ENCODE measurements around the gene PPP1R14C. TPM values are rescaled to one million over a fixed set of nuclear protein-coding genes. Genes with fewer than 3 reads are reported as not detected.

PPP1R14C gene
- total RNA-seq, 1 experiment from 2014 or later: 12.1 TPM

- no TSS peak for BruUV-seq (replicated peaks)
- H3K27me3 ChIP-seq (ENCODE audit: insufficient read depth, low read depth): no peaks in the 10 kb centered on the region
- no peaks in the 10 kb centered on the region for H3K79me2 ChIP-seq (ENCODE audit: low read depth)
- no peaks in the 10 kb centered on the region for H3K9me2 ChIP-seq (ENCODE audit: insufficient read depth)
- no peak overlapping the region for H3K27ac ChIP-seq
- no peaks in the 10 kb centered on the region for H3F3A ChIP-seq (ENCODE audit: insufficient read depth, low read depth)
- no peaks in the 10 kb centered on the region for H3K36me3 ChIP-seq (ENCODE audit: low read depth)
- ChIA-PET POLR2A (ENCODE audit: unreplicated experiment) (no interaction called here), CTCF (no interaction called here)
- no peaks in the 10 kb centered on the region for H3K9me3 ChIP-seq (ENCODE audit: insufficient read depth, low read depth)
- peaks cover 21% of the 10 kb centered on the region for H3K4me1 ChIP-seq (replicated peaks; ENCODE audit: insufficient read depth)
- intact Hi-C loops (cut with micrococcal nuclease; ENCODE audit: unreplicated experiment): no loop called here
- no peaks in the 10 kb centered on the region for H4K20me1 ChIP-seq (ENCODE audit: insufficient read depth)
- no peak overlapping the region for H3K4me2 ChIP-seq
- TF ChIP-seq CTCF (conservative IDR thresholded peaks at IDR 0.05) (no peak), EZH2 (IDR thresholded peaks at IDR 0.05; ENCODE audit: low read depth) (no peak)
- H3K4me3 ChIP-seq: no peak overlapping the region
- no peak for DNase-seq
- no peak overlapping the region for H2AFZ ChIP-seq
These were observed 53.2 kb downstream of the PPP1R14C start for GRCh38 chr6:150195996-150196417.

GRCh38 chr6:150196942-150197745 lies 54.3 kb downstream of the PPP1R14C start:
- Histone ChIP-seq H3K9me3 (ENCODE audit: insufficient read depth, low read depth) (no peaks in the 10 kb centered on the region), H3K4me2 (peak overlapping the region; percentile 15; the same call in 1 of the 2 replicates), H2AFZ (no peak overlapping the region), H3F3A (ENCODE audit: insufficient read depth, low read depth) (no peaks in the 10 kb centered on the region; the same call in 1 of the 2 replicates), H3K79me2 (ENCODE audit: low read depth) (no peaks in the 10 kb centered on the region), H3K4me3 (no peak overlapping the region), H3K36me3 (ENCODE audit: low read depth) (no peaks in the 10 kb centered on the region), H4K20me1 (ENCODE audit: insufficient read depth) (no peaks in the 10 kb centered on the region), H3K27ac (no peak overlapping the region), H3K4me1 (replicated peaks; ENCODE audit: insufficient read depth) (peaks cover 20% of the 10 kb centered on the region), H3K27me3 (ENCODE audit: insufficient read depth, low read depth) (no peaks in the 10 kb centered on the region), H3K9me2 (ENCODE audit: insufficient read depth) (no peaks in the 10 kb centered on the region)
- POLR2A ChIA-PET (ENCODE audit: unreplicated experiment): interaction anchor here (0.6 to 0.7 kb wide), 2 partner anchors 138 to 807 kb away, joined by 5 to 7 read pairs; no protein-coding TSS in a partner anchor
- intact Hi-C loops (cut with micrococcal nuclease; ENCODE audit: unreplicated experiment): no loop called here
- CTCF ChIA-PET: no interaction called here
- BruUV-seq (replicated peaks): no TSS peak
- no peak for TF ChIP-seq CTCF (conservative IDR thresholded peaks at IDR 0.05)
- peak in 1 of 2 experiments; percentile 17 for DNase-seq

- no peaks in the 10 kb centered on the region for H3K9me2 ChIP-seq (ENCODE audit: insufficient read depth)
- no peaks in the 10 kb centered on the region for H3K27me3 ChIP-seq (ENCODE audit: insufficient read depth, low read depth)
- H3K79me2 ChIP-seq (ENCODE audit: low read depth): no peaks in the 10 kb centered on the region
- H3K9me3 ChIP-seq (ENCODE audit: insufficient read depth, low read depth): no peaks in the 10 kb centered on the region
- POLR2A ChIA-PET (ENCODE audit: unreplicated experiment): no interaction called here
- H3K4me1 ChIP-seq (replicated peaks; ENCODE audit: insufficient read depth): peaks cover 33% of the 10 kb centered on the region
- H4K20me1 ChIP-seq (ENCODE audit: insufficient read depth): no peaks in the 10 kb centered on the region
- H3K27ac ChIP-seq: no peak overlapping the region
- H2AFZ ChIP-seq: no peak overlapping the region
- H3K4me2 ChIP-seq: no peak overlapping the region
- no peak for TF ChIP-seq EZH2 (IDR thresholded peaks at IDR 0.05; ENCODE audit: low read depth)
- no peak for TF ChIP-seq CTCF (conservative IDR thresholded peaks at IDR 0.05)
- DNase-seq: no peak
- CTCF ChIA-PET: no interaction called here
- intact Hi-C loops (cut with micrococcal nuclease; ENCODE audit: unreplicated experiment): no loop called here
- no peaks in the 10 kb centered on the region; the same call in 1 of the 2 replicates for H3F3A ChIP-seq (ENCODE audit: insufficient read depth, low read depth)
- H3K36me3 ChIP-seq (ENCODE audit: low read depth): no peaks in the 10 kb centered on the region
- H3K4me3 ChIP-seq: no peak overlapping the region
- no TSS peak for BruUV-seq (replicated peaks)
These were observed 55.7 kb downstream of the PPP1R14C start for GRCh38 chr6:150198532-150198931.

Measured in PC-9 (cell line).